ENCODE results near the gene FSD1L.
A peak's percentile ranks its signal among the peaks of the same experiment; 100 is the strongest.
"Not testable (repeated sequence)": the region's sequence is repeated elsewhere in the genome, so short reads cannot be mapped to it uniquely, and the experiment has no call there.

FSD1L gene

DNA sequence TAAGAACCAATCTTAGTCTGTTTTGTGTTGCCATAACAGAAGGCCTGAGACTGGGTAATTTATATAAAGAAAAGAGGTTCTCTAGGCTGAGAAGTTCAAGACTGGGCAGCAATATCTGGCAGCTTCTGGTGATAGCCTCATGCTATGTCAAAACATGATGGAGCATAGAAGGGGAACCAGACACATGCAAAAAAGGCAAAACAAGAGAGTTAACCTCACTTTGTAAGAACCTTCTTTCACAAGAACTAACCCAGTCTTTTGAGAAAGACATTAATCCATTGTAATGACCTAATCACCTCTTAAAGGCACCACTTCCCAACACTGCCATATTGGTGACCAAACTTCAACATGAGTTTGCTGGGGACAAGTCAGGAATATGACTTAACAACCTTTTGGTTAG, 37.3 kb downstream of the FSD1L start:
- no peak for DNase-seq (ENCODE audit: low read depth)

DNA sequence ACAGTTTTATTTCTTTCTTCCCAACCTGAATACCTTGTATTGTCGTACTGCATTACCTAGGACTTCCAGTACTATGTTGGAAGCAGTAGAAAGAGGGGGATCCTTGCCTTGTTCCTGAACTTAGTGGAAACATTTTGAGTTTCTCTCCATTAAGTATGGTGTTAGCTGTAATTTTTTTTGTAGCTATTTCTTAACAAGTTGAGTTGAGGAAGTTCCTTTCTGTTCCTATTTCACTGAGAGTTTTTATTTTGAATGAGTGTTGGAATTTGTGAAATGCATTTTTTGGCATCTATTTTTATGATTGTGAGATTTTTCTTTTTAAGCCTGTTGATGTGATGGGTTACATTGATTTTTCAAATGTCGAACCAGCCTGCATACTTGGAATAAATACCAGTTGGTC, 49.0 kb downstream of the FSD1L start:
- no peak for DNase-seq (ENCODE audit: low read depth)

DNA sequence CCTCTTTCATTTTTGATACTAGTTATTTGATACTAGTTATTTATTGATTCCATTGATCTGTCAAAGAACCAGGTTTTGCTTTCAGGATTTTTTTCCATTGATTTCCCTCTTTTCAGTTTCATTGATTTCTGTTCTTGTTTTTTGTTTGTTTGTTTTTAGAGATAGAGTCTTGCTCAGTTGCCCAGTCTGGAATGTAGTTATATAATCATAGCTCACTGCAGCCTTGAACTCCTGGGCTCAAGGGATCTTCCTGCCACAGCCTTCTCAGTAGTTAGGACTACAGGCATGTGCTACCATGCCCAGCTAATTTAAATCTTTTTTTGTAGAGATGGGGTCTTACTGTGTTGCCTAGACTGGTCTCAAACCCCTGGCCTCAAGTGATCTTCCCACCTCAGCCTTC, 49.9 kb downstream of the FSD1L start:
- DNase-seq (ENCODE audit: low read depth), result no peak

DNA sequence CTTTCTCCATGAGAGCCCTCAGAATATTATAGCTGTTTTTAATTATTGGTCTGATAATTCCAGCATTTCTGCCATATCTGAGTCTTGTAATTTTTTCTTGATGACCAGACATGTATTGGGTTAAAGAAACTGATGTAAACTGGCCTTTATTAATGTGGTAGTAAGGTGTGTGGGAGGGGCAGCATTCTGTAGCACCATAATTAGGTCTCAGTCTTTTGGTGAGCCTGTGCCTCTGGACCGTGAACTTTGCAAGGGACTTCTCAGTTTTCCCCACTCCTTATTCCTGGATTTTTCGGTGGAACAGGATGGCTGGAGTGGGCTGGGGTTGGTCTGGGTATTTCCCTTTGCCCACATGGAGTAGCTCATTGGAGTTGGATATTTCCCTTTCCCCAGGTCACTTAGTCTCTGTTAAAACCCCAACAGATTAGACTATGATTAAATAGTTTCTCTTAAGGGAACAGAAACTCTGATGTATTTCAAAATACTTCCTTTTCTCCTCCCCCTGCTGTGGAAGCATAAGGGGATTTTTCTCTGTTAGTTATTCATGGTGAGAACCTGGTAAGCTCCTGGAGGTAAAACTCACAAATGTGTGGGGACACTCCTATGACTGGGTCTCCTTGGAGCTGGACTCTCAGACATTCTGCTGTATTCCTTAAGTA, 52.4 kb downstream of the FSD1L start:
- DNase-seq (ENCODE audit: low read depth), result no peak

DNA sequence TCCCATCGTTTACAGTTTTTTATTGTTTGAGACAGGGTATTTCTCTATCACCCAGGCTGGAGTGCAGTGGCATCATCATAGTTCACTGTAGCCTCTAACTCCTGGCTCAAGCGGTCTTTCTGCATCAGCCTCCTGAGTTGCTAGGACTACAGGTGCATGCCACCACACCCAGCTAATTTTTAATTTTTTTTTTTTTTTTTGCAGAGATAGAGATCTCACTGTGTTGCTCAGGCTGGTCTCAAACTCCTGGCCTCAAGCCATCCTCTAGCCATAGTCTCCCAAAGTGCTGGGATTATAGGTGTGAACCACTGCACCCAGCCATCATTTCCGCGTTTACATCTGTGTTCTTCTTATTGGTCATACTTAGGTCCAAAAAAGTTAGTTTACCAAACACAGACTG, 53.6 kb downstream of the FSD1L start:
- DNase-seq (ENCODE audit: low read depth), result no peak

DNA sequence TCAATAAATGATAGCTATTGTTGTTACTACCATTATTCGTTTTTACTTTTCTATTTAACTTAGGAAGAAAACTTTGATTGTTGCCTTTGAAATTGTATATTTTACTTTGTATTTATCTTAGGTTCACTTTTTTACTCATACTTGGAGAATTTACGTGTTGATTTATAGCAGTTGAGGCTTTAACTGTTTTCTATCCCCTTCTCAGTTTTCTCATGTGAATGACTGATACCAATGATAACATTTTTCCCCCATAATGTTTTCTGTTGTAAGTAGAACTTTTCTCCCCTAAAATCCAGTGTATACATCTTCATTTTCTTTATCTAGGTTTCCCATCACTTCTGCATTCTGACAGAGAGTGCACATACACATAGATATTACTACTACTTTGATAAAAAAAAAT, 54.4 kb downstream of the FSD1L start:
- no peak for DNase-seq (ENCODE audit: low read depth)

DNA sequence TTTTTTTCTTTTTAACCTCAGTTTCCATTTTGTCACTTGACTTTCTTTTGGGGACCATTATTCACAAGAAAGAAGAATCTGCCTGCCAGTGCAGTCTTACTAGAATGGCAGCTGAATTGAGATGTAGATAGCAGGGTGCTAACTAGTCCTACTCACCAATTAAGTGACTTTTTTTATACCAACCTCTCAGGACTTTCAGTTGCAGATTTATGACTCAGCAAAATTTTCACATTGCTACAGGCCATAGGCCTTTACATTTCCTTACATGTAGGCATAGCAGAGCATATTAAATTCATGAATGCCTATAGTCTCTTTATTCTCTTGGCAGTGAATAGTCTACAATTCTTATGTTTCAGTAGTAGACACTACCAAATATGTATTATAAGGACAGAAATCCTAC, 56.0 kb downstream of the FSD1L start:
- DNase-seq (ENCODE audit: low read depth), result no peak

DNA sequence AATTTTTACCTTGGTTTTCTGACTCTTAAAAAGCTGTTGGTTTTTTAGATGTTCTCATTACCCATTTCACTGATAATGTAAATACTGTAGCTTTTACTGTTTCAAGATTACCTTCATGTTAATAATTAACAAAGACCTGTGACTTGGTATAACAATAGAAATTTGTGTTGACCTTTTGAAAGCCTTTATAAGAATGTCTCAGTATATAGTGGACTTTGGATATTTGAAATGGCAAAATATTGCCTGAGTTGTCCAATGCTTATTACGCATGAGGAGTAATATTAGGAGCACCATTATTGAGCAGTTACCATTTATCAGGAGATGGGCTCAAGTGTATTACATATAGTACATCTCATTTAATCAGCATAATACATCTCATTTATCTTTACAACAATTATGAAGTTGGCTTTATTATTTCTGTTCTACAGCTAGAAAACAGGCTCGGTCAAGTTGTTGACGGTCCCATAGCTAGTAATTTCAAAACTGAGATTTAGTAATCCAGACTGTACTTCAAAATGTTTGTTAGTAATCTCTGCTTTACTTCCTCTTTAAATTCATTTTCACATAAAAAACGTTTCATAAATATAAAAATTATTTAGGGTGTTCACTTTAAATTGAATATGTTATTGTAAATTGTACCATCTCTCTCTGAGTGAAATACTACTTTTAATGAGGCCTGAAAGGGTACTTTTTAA, 59.4 kb downstream of the FSD1L start:
- DNase-seq (ENCODE audit: low read depth), result no peak

DNA sequence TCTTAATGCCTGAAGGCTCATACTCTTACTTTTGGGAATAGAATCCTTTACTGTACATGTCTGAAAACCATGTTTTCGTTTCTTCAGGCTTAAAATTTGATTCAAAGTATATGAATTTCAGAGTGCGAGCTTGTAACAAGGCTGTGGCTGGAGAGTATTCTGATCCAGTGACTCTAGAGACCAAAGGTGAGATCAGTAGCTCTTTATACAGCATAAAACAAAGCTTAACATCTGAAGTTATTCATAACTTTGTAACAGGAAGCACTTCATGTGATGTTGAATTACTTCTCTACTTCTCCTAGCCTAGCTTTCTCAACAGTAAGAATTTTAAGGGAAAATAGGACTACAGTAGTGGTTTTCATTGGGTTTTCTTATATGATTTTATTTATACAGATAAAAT, 60.7 kb downstream of the FSD1L start:
- no peak for DNase-seq (ENCODE audit: low read depth)

DNA sequence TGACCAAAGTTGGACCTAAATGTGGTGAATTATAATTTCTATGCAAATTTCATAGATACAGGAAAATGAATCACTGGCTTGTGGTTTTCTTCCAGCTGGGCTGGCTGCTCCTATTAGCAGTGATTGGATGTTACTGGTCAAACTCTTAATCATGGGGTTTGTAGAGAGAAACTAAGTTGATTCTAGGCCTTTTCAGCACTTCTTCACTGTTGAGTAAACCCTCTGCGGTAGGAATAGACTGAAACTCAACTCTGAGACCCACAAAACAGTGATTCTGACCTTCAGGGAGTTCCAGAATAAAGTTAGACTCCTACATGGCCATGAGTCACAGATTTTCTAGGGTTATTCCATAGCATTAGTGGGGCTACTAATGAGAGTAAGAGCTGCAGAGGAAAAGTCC, 62.2 kb downstream of the FSD1L start:
- DNase-seq (ENCODE audit: low read depth), result no peak

DNA sequence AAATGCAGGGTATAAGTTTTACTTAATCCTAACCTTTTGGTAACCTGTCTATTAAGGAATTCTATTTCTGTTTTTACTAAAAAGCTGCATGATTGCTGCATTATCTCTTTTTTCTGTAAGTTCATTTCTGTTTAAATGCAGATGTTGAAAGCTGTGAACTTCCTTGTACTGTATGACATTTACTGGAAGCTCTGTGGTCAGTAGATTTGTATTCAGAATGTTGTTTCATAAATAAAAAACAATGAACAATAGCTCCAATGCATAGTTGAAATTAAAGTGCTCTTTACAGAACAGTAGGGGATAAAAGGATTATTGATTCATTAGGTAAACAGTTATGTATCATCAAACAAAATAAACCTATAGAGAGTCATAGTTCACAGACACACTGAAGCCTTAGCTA, 63.6 kb downstream of the FSD1L start:
- no peak for DNase-seq (ENCODE audit: low read depth)

DNA sequence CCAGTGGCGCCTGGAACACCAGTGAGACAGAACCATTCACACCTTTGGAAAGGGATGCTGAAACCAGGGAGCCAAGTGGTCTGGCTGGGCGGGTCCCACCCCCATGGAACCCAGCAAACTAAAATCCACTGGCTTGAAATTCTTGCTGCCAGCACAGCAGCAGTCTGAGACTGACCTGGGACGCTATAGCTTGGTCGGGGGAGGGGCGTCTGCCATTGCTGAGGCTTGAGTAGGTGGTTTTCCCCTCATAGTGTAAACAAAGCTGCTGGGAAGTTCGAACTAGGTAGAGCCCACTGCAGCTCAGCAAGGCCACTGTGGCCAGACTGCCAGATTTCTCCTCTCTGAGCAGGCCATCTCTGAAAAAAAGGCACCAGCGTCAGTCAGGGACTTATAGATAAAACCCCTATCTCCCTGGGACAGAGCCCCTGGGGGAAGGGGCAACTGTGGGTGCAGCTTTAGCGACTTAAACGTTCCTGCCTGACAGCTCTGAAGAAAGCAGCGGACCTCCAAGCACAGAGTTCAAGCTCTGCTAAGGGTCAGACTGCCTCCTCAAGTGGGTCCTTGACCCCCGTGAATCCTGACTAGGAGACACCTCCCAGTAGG, 68.1 kb downstream of the FSD1L start:
- DNase-seq (ENCODE audit: low read depth), result no peak

DNA sequence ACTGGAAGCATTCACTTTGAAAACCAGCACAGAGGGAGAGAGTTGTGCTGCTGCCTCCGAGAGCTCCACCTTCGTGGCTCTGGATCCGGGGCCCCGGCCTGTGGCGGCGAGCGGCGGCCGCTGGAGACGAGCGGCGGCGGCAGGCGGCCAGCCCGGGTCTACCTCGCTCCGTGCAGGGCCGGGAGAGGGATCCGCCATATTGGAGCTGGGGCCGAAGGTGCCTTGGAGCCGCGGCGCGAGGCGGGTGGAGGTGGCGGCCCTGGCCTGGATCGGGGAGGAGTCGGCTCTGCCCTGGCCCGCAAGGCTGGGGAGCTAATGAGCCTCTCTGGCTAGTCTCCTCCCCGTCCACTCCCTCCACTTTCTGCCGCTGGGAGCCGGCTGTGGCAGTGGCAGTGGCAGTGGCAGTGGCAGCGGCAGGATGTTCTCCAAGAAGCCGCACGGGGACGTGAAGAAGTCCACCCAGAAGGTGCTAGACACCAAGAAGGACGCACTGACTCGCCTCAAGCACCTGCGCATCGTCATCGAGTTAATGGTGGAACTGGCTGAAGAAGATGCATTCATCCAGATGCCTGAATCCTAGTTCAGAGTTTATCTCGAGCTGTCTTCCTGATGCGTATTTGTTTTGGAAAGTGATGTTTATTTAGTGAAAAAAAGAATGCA, 72.0 kb downstream of the FSD1L start:
- peak; percentile 5 for DNase-seq (ENCODE audit: low read depth)

DNA sequence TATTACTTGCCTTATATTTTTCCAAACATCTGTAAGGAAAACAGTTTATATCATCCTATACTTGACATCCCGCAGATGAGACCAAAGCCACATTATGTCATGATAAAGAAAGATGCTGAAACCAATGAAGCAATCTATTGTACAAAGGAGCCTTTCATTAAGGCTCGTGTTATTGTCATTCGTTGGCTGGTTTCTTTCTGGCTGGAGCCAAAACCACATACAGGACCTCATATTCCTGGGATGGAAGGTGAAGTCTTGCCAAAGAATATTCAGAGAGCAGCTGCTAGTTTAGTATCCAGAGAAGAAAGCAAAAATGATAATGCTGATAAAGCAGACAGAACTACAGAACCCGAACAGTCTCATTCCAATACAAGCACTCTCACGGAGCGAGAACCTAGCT, 73.2 kb downstream of the FSD1L start:
- DNase-seq (ENCODE audit: low read depth), result not testable (repeated sequence)

DNA sequence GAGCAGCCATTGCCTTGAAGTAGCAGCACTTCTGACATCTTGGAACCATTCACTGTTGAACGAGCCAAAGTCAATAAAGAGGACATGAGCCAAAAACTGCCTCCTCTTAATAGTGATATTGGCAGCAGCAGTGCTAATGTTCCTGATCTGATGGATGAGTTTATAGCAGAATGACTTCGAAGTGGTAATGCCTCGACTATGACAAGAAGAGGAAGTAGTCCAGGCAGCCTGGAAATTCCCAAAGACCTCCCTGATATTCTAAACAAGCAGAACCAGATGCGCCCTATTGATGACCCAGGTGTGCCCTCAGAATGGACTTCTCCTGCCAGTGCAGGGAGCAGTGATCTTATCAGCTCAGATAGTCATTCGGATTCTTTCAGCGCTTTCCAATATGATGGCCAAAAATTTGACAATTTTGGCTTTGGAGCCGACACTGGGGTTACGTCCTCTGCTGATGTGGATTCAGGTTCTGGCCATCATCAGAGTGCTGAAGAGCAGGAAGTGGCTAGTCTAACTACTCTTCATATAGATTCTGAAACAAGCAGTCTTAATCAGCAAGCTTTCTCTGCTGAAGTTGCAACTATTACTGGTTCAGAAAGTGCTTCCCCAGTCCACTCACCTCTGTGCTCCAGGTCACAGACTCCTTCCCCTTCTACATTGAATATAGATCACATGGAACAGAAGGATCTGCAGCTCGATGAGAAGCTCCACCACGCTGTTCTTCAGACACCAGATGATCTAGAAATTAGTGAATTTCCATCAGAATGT, 75.0 kb downstream of the FSD1L start:
- not testable (repeated sequence) for DNase-seq (ENCODE audit: low read depth)

DNA sequence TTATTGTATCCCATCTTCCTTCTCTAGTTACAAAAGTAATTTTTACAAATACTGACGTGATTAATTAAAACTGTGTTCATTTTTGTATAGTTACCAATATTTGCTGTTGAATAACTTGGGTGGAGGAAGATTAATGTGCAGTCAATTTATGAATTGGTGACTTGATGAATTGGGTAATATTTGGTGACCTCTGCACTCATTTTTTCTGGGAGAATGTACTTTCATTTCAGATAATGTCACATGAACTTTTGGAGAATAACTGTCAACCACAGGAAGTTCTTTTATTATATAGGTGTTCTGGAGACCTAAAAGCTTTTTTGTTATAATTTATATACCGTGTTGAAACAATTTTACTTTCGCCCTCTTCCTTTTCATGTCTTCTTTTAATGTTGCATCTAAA, 83.7 kb downstream of the FSD1L start:
- no peak for DNase-seq (ENCODE audit: low read depth)

DNA sequence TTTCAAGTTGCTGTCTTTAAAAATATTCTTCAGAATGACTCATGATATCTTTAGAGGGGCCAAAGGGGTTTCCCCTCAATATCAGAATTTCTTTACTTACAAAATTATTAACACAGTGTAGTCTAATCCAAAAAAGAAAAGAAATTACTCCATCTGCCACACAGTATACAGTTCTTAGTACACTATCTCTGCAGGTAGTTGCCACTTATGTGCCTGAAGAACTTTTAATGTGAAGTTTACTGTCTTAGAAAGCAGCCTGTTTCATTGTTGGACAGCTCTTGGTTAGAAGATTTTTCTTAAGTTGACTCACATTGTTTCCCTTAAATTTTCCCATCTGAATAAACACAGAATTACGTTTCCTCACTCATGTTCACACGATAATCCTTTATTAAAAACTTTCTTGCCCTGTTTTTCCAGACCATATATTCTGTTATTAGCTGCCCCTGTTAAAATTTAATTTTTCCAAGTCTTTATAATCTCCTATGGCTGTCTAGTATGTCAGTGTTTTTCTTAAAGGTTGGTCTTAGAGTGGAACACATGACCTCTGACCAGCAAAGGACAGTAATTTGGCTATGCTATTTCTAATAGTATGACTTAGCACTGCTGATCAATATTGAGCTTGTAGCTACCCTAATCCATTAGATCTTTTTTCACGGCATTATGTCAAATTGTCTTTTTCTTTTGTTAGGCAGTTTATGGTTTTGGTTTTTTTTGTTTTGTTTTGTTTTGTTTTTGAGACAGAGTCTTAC, 88.3 kb downstream of the FSD1L start:
- DNase-seq (ENCODE audit: low read depth), result no peak

DNA sequence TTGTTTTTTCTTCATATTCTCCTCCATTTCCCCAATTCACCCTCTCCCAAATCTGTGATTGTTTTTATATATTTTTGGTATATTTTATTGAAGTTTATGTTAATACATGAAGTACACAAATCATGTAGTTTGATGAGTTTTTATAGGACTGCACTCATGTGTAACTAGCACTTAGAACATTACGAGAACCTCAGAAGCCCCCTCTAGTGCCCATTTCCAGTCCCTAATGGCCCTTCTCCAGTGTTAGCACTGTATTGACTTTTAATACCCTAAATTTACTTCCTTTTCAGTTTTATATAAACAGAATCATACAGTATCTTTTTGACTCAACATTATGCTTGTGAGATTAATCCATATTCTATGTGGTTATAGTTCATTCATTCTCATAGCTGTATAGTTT, 91.6 kb downstream of the FSD1L start:
- DNase-seq (ENCODE audit: low read depth), result no peak

DNA sequence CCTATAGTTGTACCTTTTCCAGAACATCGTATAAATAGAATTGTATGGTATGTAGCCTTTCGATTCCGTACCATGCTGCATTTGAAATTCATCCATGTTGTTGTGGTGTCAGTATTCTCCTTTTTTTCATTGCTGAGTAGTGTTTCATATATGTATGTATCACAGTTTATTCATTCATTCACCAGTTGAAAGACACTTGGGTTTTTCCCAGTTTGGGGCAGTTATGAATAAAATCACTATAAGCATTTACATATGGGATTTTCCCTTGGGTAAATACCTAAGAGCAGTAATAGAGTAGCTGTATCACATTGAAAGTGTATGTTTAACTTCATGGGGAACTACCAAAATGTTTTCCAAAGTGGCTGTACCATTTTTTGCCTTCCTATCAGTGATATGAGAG, 94.0 kb downstream of the FSD1L start:
- DNase-seq (ENCODE audit: low read depth), result no peak

DNA sequence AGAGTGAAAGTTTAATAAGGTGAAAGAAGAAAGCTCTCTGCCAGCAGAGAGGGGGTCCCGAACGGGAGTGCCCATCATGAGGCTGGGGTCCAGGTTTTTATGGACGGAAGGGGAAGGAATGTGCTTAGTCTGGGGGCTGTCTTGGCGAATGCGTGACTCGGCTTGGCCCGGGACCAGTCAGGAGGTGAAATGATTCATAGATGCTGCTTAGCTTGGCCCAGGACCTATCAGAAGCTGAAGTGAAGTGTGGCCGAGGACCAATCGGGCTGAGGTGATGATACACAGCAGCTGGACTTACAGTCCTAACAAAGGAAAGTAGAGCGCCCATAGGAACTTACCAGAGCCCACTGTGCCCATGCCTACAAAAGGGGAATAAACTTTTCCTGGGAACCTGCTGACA, 106.2 kb downstream of the FSD1L start:
- no peak for DNase-seq (ENCODE audit: low read depth)

DNA sequence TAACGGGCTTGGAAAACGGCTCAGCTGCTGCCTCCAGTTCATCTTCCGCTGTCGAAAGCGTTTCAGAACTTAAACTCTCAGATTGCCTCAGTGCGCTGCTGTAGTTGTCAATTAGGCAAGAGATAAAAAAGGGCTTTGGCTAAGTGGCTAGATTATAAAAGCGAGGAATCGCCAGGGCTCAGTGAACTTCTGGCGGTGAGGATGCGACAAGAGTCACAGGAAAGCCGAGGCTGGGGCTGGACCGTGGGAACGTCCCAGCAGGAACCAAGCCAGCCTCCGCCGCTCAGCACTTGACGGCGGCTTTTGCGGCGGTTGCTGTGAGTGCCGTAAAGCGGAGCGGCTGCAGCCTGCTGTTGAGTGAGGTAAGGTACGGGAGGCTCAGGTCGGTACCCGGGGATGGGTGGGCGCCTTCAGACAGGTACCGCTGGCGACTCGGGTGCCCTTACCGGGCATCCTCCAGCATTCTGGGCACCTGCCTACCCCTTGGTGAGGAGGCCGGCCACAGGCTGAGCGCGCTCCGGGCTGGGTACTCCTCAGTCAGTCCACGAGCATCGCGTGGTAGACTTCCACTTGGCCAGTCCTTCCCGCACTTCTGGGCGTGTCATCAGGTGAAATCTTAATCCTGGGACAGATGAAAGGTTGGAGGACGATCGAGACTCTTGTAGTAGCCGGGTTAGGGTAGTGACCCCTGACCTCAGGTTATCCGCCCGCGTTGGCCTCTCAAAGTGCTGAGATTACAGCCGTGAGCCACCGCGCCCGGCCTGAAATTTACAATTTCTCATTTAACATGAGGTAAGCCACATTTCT, 110.2 kb downstream of the FSD1L start, which contains the start of gene FKTN:
TSS of gene FKTN (plus strand) at position 328 of the 807 bp plus-strand sequence. CDS start 16,902 bp downstream, outside the sequence.
- DNase-seq (ENCODE audit: low read depth), result peak; percentile 63
